PC-9 (cell line): ENCODE results near the gene SLC9A9. TPM values are rescaled to one million over a fixed set of nuclear protein-coding genes. Genes with fewer than 3 reads are reported as not detected.

Experiments
- BruUV-seq: library from RNA; stranded (reverse); fragments of 400-500 nt; replicated peaks from 2 replicates; lab custom pipeline; 2021; lab: Mats Ljungman, UMichigan
- CTCF ChIA-PET: fragments of 300-600 bp; sonication (Branson Sonifier 250); formaldehyde crosslinking; loops from one replicate; lab custom pipeline; 2022; ENCODE audit warnings: antibody characterized with exemption; lab: Charles Lee
- POLR2A ChIA-PET: fragments of 300-600 bp; sonication (Branson Sonifier 250); formaldehyde crosslinking; loops from one replicate; lab custom pipeline; 2022; ENCODE audit warnings: antibody characterized with exemption; ENCODE audit not compliant: unreplicated experiment; lab: Charles Lee
- DNase-seq, 2 experiments: peaks; one replicate each; pipeline versions ENCODE4 v3.0.0 to v3.0.0-alpha.2; 2015 to 2022; ENCODE audit warnings: mixed read lengths in 1 of 2
- H2AFZ ChIP-seq: fragments of 200-600 bp; sonication (generic); 2 replicates; pipeline ENCODE4 v1.8.1; 2017; ENCODE audit warnings: antibody characterized with exemption
- H3F3A ChIP-seq: fragments of 200-600 bp; sonication (generic); 2 replicates; pipeline ENCODE4 v1.8.1; 2017; ENCODE audit warnings: antibody characterized with exemption, mild to moderate bottlenecking, low read depth; ENCODE audit not compliant: insufficient read depth
- H3K27ac ChIP-seq: fragments of 200-600 bp; sonication (generic); 2 replicates; pipeline ENCODE4 v1.6.1; 2016; ENCODE audit warnings: mixed run types
- H3K27me3 ChIP-seq: fragments of 200-600 bp; sonication (generic); 2 replicates; pipeline ENCODE4 v1.6.1; 2016; ENCODE audit warnings: low read depth, mixed run types; ENCODE audit not compliant: insufficient read depth
- H3K36me3 ChIP-seq: fragments of 200-600 bp; sonication (generic); 2 replicates; pipeline ENCODE4 v1.6.1; 2016; ENCODE audit warnings: low read depth, mixed run types
- H3K4me1 ChIP-seq: fragments of 200-600 bp; sonication (generic); replicated peaks from 2 replicates; pipeline ENCODE4 v1.6.1; 2016; ENCODE audit warnings: mixed run types; ENCODE audit not compliant: insufficient read depth
- H3K4me2 ChIP-seq: fragments of 200-600 bp; sonication (generic); 2 replicates; pipeline ENCODE4 v1.6.1; 2017; ENCODE audit warnings: mixed run types
- H3K4me3 ChIP-seq: fragments of 200-600 bp; sonication (generic); 2 replicates; pipeline ENCODE4 v1.6.1; 2016; ENCODE audit warnings: mixed run types
- H3K79me2 ChIP-seq: fragments of 200-600 bp; sonication (generic); 2 replicates; pipeline ENCODE4 v1.6.1; 2017; ENCODE audit warnings: low read depth, mixed run types
- H3K9me2 ChIP-seq: fragments of 200-600 bp; sonication (generic); 2 replicates; pipeline ENCODE4 v1.8.1; 2017; ENCODE audit warnings: mild to moderate bottlenecking; ENCODE audit not compliant: insufficient read depth
- H3K9me3 ChIP-seq: fragments of 200-600 bp; sonication (generic); 2 replicates; pipeline ENCODE4 v1.8.1; 2016; ENCODE audit warnings: low read depth; ENCODE audit not compliant: insufficient read depth
- H4K20me1 ChIP-seq: fragments of 200-600 bp; sonication (generic); 2 replicates; pipeline ENCODE4 v1.8.1; 2017; ENCODE audit not compliant: insufficient read depth
- CTCF ChIP-seq: fragments of 200-600 bp; sonication (generic); conservative IDR thresholded peaks from 2 replicates; pipeline ENCODE4 v1.6.1; 2017; ENCODE audit warnings: mixed run types, antibody characterized with exemption, mild to moderate bottlenecking, moderate library complexity
- EZH2 ChIP-seq: fragments of 200-600 bp; sonication (generic); IDR thresholded peaks from 2 replicates; pipeline ENCODE4 v1.8.0; 2017; ENCODE audit warnings: antibody characterized with exemption, low read depth
- intact Hi-C: fragments of 100-400 bp; cut with micrococcal nuclease; formaldehyde crosslinking; loops from one replicate; pipeline ENCODE4 v1.10.0; 2022; ENCODE audit not compliant: unreplicated experiment
- total RNA-seq: library from RNA; stranded (reverse); gene quantifications from 2 replicates; pipeline ENCODE4 v1.2.3, GENCODE V29; 2021

SLC9A9 gene
- total RNA-seq, 1 experiment from 2014 or later, result 1.7 TPM

GRCh38 chr3:143243686-143244085 is 604.6 kb downstream of the SLC9A9 start:
- POLR2A ChIA-PET, result no interaction called here
- no peaks in the 10 kb centered on the region for H3K9me3 ChIP-seq
- intact Hi-C loops, result no loop called here

GRCh38 chr3:143242691-143243090 is 605.6 kb downstream of the SLC9A9 start:
- no peak overlapping the region for H3K4me3 ChIP-seq
- DNase-seq, result no peak
- no peaks in the 10 kb centered on the region for H3K4me1 ChIP-seq
- no peaks in the 10 kb centered on the region for H3K27me3 ChIP-seq
- H3F3A ChIP-seq, result no peaks in the 10 kb centered on the region
- no peaks in the 10 kb centered on the region for H3K36me3 ChIP-seq
- no peaks in the 10 kb centered on the region; the same call in 1 of the 2 replicates for H3K9me2 ChIP-seq
- H2AFZ ChIP-seq, result no peak overlapping the region
- TF ChIP-seq CTCF (no peak), EZH2 (no peak)
- ChIA-PET CTCF (no interaction called here), POLR2A (no interaction called here)
- H3K9me3 ChIP-seq, result no peaks in the 10 kb centered on the region
- intact Hi-C loops, result no loop called here
- no peaks in the 10 kb centered on the region for H4K20me1 ChIP-seq
- no TSS peak for BruUV-seq
- no peaks in the 10 kb centered on the region for H3K79me2 ChIP-seq
- H3K27ac ChIP-seq, result no peak overlapping the region
- no peak overlapping the region for H3K4me2 ChIP-seq

More at GRCh38 chr3:143243686-143244085, 604.6 kb downstream of the SLC9A9 start:
- Histone ChIP-seq H3K79me2 (no peaks in the 10 kb centered on the region), H2AFZ (no peak overlapping the region), H4K20me1 (no peaks in the 10 kb centered on the region), H3K27me3 (no peaks in the 10 kb centered on the region; the same call in 1 of the 2 replicates), H3K4me1 (no peaks in the 10 kb centered on the region), H3F3A (no peaks in the 10 kb centered on the region), H3K4me3 (no peak overlapping the region), H3K4me2 (no peak overlapping the region), H3K27ac (no peak overlapping the region), H3K9me2 (no peaks in the 10 kb centered on the region; the same call in 1 of the 2 replicates), H3K36me3 (no peaks in the 10 kb centered on the region)
- CTCF ChIA-PET, result no interaction called here
- TF ChIP-seq EZH2 (no peak), CTCF (no peak)
- no peak for DNase-seq
- no TSS peak for BruUV-seq

GRCh38 chr3:143242101-143242500 is 606.2 kb downstream of the SLC9A9 start:
- no peaks in the 10 kb centered on the region for H3K79me2 ChIP-seq
- no peaks in the 10 kb centered on the region; the same call in 1 of the 2 replicates for H3K9me2 ChIP-seq
- no peak overlapping the region for H3K4me2 ChIP-seq
- DNase-seq, result no peak
- TF ChIP-seq CTCF (no peak), EZH2 (no peak)
- no peaks in the 10 kb centered on the region for H3K9me3 ChIP-seq
- intact Hi-C loops, result no loop called here
- H3K4me1 ChIP-seq, result no peaks in the 10 kb centered on the region
- H3F3A ChIP-seq, result no peaks in the 10 kb centered on the region
- POLR2A ChIA-PET, result no interaction called here
- CTCF ChIA-PET, result no interaction called here
- no peaks in the 10 kb centered on the region for H3K36me3 ChIP-seq
- no peak overlapping the region for H3K4me3 ChIP-seq
- no peak overlapping the region for H3K27ac ChIP-seq
- no peaks in the 10 kb centered on the region for H4K20me1 ChIP-seq
- H2AFZ ChIP-seq, result no peak overlapping the region
- no TSS peak for BruUV-seq
- H3K27me3 ChIP-seq, result no peaks in the 10 kb centered on the region
